HG03159 (cell line): ENCODE results near the gene MRPS18A.
"Not testable (repeated sequence)": the region's sequence is repeated elsewhere in the genome, so short reads cannot be mapped to it uniquely, and the experiment has no call there.

Experiments
- ATAC-seq: cut with Tn5 transposase; IDR thresholded peaks from one replicate; pipeline ENCODE4 v1.9.1; 2021; ENCODE audit warnings: mild to moderate bottlenecking, moderate library complexity; ENCODE audit not compliant: unreplicated experiment

MRPS18A gene

DNA sequence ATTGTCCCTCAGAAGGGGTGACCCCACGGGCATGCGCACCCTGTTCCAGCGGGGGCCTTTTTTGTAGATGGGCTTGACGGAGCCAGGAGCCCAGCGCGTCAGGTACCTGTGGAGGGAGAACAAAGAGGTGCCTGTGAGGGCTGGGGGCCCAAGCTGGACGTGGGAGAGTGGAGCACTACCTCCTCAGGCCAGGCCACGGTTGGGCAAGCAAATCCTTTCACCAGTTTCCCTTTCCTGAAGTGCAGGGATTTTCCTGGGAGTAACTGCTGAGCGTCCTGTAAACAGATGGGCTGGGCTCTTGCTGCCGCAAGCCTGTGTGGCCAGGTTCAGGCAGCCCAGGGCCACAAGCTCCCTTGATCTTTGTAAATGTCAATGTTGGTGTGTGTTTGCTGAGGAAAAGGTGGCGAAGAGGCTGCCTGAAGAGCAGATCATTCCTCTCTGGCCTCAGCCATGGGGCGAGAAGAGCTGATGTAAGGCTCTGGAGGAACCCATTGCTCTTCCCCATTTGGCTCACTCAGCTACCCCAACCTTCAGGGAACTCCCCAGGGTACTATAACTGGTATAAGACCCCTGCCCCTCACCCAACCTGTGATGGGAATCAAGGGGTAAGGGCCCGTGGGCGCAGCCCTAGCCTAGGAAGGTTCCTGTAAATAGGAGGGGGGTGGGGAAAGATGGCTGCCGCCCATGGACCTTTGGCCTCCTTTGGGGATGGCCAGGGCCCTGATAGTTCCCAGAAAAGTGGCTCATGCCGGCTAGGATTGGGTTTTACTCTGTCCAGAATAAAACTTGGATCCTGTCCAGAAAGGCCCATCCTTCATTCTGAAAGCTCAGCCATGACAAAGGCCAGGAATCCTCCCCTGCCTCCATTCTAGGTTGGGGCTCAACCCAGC is 15.5 kb downstream of the MRPS18A start:
- ATAC-seq = no peak

- ATAC-seq = no peak
Observed at GRCh38 chr6:43671011-43671800, 16.4 kb downstream of the MRPS18A start.

DNA sequence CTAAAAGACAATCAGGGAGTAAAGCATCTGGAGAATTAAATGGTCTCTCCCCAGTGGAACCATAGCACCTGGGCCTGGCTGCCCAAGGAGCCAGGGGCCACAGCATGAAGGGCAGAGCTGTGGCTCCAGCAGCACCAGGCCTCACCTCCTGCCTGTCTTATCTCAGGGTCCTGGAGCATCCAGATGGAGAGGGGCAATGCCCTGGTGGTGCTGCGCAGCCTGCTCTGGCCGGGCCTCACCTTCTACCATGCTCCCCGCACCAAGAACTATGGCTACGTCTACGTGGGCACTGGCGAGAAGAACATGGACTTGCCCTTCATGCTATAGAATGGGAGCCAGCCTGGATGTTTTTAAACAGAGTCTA is 17.0 kb downstream of the MRPS18A start:
- no peak for ATAC-seq

DNA sequence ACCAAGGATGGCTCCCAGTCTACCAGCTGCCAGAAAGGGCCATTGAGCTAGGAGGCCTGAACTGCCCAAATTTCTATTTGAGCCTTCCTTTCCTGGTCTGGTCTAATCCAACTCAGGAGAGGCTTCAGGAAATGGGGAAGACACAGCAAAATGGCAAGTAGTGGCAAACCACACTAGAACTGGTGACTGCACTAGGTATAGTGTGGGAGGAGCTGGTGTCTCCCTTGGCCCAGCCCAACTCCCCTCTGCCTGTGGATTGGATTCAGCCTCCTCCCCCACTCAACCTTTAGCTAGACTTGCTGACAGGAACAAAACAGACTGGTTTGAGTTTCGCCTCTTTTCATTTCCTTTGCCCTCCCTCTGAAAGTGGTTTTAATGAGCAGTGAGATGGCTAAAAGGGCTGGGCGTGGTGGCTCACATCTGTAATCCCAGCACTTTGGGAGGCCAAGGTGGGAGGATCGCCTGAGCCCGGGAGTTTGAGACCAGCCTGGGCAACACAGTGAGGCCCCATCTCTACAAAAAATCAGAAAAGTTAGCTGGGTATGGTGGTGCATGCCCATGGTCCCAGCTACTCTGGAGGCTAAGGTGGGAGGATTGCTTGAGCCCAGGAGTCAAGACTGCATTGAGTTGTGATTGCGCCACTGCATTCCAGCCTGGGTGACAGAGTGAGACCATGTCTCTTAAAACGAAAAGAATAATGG is 17.5 kb downstream of the MRPS18A start:
- ATAC-seq = no peak

GRCh38 chr6:43669050-43669921 is 18.3 kb downstream of the MRPS18A start:
- ATAC-seq = no peak

- ATAC-seq = no peak
Observed at GRCh38 chr6:43668151-43669028, 19.2 kb downstream of the MRPS18A start.

DNA sequence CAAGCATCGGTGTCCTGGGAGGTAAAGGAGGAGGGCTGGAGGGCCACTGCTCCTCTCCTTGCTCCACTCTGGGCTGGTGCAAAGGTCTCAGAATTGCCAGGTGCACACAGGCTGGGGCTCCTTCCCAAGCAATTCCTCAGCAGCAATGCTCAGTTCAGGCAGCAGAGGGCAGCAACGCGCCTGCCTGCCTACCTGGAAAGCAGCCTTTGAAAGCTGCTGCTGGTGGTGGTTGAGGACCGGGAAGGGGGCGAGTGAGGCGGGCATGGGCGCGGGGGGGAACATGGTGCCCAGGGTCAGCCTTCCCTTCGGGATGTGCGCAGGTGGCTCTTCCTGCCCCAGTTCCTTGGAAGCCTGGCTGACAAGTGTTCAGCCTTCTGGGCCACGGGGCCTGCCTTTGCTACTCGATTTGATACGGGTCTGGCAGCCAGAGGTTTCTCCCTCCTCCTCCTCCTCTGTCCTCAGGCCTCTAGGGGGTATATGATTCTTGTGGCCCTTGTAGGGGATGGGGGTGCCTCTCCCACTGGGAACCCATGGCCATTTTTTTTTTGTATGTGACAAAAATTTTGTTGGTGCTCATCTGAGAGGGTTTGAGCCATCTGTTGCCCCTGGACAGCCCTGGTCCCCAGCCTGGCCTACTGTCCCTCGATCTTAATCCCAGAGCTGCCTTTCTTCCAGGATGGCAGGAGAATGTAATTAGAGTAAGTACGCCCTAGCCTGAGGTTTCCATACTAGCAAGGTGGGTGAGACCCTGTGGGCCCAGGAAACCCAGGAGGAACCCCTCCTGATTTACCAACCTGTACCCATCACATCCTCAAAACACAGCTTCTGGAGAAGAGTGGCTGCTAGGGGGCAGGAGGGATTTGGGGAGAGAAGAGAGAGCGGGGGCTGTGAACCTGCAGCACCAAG is 20.1 kb downstream of the MRPS18A start:
- ATAC-seq = peak; percentile 47

DNA sequence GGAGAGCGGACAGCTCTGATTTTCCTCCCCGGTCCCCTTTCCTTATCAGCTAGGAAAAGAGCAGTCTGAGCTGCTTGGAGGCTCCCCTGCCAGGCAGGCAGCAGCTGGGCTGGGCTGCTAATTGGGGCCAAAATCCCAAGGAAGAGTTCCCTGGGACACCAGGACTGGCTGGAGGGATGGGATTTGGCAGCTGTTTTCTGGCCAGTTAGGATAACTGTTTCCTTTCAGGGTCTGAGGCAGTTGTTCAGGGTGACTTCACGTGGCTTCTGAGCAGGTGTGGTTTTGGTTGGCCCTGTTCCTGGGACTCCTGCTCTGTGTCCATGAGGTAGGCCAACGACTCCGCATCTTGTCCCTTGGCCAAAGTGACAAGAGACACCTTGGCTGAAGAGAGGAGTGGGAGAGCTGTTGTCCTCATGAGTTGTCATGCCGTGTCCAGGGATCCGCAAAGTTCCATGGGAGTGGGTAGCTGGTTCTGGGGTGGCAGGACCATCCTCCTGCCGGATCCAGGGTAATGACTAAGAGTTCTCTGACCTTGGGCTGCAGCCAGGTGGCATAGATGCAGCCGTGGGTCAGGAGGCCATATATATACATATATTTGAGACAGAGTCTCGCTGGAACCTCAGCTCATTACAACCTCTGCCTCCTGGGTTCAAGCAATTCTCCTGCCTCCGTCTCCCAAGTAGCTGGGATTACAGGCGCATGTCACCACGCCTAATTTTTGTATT is 21.2 kb downstream of the MRPS18A start:
- ATAC-seq = no peak

DNA sequence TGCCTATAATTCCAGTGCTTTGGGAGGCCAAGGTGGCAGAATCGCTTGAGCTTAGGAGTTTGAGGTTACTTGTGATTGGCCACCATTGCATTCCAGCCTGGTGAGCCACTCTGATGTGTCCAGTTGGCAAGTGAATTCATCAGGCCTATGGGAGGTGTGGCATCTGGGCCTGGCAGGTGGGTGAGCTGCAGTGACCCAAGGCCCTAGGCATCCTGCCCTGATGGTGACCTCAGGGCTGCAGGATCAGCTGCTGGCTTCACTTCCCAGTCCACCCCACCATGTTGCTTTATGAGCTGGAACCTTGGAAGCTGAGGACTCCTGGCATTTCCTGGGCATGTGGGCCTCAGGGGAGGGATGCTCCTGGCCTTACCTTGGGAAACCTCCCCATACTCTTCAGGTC is 22.2 kb downstream of the MRPS18A start:
- ATAC-seq = no peak

- not testable (repeated sequence) for ATAC-seq
Observed at GRCh38 chr6:43662948-43663347, 24.6 kb downstream of the MRPS18A start.

- ATAC-seq = no peak
Observed at GRCh38 chr6:43658161-43658560, 29.4 kb downstream of the MRPS18A start.

GRCh38 chr6:43657221-43657802 is 30.3 kb downstream of the MRPS18A start:
- ATAC-seq = no peak

DNA sequence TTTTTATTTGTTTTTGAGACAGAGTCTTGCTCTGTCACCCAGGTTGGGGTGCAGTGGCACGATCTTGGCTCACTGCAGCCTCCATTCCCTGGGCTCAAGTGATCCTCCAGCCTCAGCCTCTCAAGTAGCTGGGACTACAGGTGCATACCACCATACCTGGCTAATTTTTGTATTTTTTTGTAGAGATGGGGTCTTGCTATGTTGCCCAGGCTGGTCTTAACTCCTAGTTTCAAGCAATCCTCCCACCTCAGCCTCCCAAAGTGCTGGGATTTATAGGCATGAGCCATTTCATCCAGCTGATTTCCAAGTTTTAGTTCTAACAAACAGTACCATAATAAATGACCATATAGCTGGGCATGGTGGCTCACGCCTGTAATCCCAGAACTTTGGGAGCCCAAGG is 34.8 kb downstream of the MRPS18A start:
- ATAC-seq = not testable (repeated sequence)

GRCh38 chr6:43648248-43648647 is 39.3 kb downstream of the MRPS18A start:
- ATAC-seq = no peak

- ATAC-seq = no peak
Observed at GRCh38 chr6:43647613-43648012, 40.0 kb downstream of the MRPS18A start.

- ATAC-seq = no peak
Observed at GRCh38 chr6:43645613-43645964, 42.0 kb downstream of the MRPS18A start.

DNA sequence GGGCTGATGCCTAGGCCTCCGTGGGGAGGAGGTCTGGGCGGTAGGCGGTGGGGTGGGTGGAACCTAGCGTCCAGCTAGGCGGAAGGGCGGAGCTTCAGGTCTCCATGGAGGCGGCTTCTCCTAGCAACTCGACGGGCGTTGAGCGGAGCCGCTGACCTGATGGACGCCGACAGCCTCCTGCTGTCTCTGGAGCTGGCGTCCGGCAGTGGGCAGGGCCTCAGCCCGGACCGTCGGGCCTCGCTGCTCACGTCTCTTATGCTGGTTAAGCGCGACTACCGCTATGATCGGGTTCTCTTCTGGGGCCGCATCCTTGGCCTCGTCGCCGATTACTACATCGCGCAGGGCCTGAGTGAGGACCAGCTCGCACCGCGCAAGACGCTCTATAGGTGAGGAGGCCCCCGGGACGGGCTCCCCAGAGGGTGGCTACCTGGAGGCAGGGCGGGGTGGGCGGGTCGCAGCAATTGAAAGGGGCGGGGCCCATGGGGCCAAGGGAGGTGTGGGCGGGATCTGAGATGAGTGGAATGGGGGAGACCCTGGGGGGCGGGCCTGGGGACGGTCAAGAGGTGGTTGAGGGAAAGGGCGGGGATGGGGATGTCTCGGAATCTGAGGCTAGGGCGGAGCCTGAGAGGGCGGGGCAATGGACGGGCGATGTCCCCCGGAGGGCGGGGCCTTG is 42.5 kb downstream of the MRPS18A start, which contains the start of gene RSPH9:
RSPH9 (plus strand) TSS at position 97 of the 673 bp plus-strand sequence; CDS start at position 160, 63 bp downstream.
- ATAC-seq = peak; percentile 39
